WERI-Rb-1 (cell line): ENCODE measurements around the gene ANO6.

Experiments used
- DNase-seq: peaks from one replicate; pipeline ENCODE4 v3.0.0-alpha.2; 2020
- H3K27ac ChIP-seq: fragments of 250-450 bp; sonication (Bioruptor Pico); 2 replicates; pipeline ENCODE4 v1.5.1; 2020; ENCODE audit warnings: mild to moderate bottlenecking, moderate library complexity
- H3K27me3 ChIP-seq: fragments of 250-450 bp; sonication (Bioruptor Pico); 2 replicates; pipeline ENCODE4 v1.5.1; 2021; ENCODE audit warnings: mild to moderate bottlenecking, low read depth, moderate library complexity; ENCODE audit not compliant: insufficient read depth, severe bottlenecking
- H3K36me3 ChIP-seq: fragments of 250-450 bp; sonication (Bioruptor Pico); 2 replicates; pipeline ENCODE4 v1.5.1; 2020; ENCODE audit warnings: mild to moderate bottlenecking, moderate library complexity
- H3K4me3 ChIP-seq: 2 replicates; pipeline ENCODE4 v1.5.1; 2011; ENCODE audit warnings: low read depth, mild to moderate bottlenecking, control low read depth, low read length
- H3K9me3 ChIP-seq: fragments of 250-450 bp; sonication (Bioruptor Pico); 2 replicates; pipeline ENCODE4 v1.5.1; 2021; ENCODE audit warnings: mild to moderate bottlenecking, moderate library complexity; ENCODE audit not compliant: severe bottlenecking
- CTCF ChIP-seq: IDR thresholded peaks from 2 replicates; pipeline ENCODE4 v1.5.1; 2011; ENCODE audit warnings: low read depth, mild to moderate bottlenecking, control low read depth, inconsistent platforms, low read length

Gene ANO6

GRCh38 chr12:45189766-45190403 is 26.0 kb upstream of the ANO6 start:
- Histone ChIP-seq H3K9me3 (no peaks in the 10 kb centered on the region), H3K27ac (no peak overlapping the region), H3K4me3 (no peak overlapping the region), H3K36me3 (no peaks in the 10 kb centered on the region), H3K27me3 (no peaks in the 10 kb centered on the region)
- DNase-seq: no peak
- TF ChIP-seq CTCF: no peak

GRCh38 chr12:45191239-45191638 is 24.7 kb upstream of the ANO6 start:
- TF ChIP-seq CTCF: no peak
- Histone ChIP-seq H3K9me3 (no peaks in the 10 kb centered on the region), H3K4me3 (no peak overlapping the region), H3K36me3 (no peaks in the 10 kb centered on the region), H3K27me3 (no peaks in the 10 kb centered on the region), H3K27ac (no peak overlapping the region)
- DNase-seq: no peak

GRCh38 chr12:45192707-45193106 is 23.2 kb upstream of the ANO6 start:
- Histone ChIP-seq H3K27ac (no peak overlapping the region), H3K27me3 (no peaks in the 10 kb centered on the region), H3K4me3 (no peak overlapping the region), H3K36me3 (no peaks in the 10 kb centered on the region), H3K9me3 (no peaks in the 10 kb centered on the region)
- no peak for DNase-seq
- TF ChIP-seq CTCF: no peak

GRCh38 chr12:45200491-45201043 is 15.3 kb upstream of the ANO6 start:
- no peak overlapping the region for H3K4me3 ChIP-seq
- H3K27me3 ChIP-seq: no peaks in the 10 kb centered on the region
- DNase-seq: no peak
- no peaks in the 10 kb centered on the region for H3K9me3 ChIP-seq
- H3K36me3 ChIP-seq: no peaks in the 10 kb centered on the region
- H3K27ac ChIP-seq: no peak overlapping the region
- no peak for TF ChIP-seq CTCF

- Histone ChIP-seq H3K9me3 (no peaks in the 10 kb centered on the region), H3K36me3 (no peaks in the 10 kb centered on the region), H3K4me3 (no peak overlapping the region), H3K27ac (no peak overlapping the region), H3K27me3 (no peaks in the 10 kb centered on the region)
- no peak for TF ChIP-seq CTCF
- no peak for DNase-seq
Measured at GRCh38 chr12:45203767-45204166, 12.1 kb upstream of the ANO6 start.

GRCh38 chr12:45204757-45205156 is 11.1 kb upstream of the ANO6 start:
- H3K9me3 ChIP-seq: no peaks in the 10 kb centered on the region
- no peak for DNase-seq
- no peak for TF ChIP-seq CTCF
- H3K27ac ChIP-seq: no peak overlapping the region
- H3K4me3 ChIP-seq: no peak overlapping the region
- H3K27me3 ChIP-seq: no peaks in the 10 kb centered on the region
- H3K36me3 ChIP-seq: no peaks in the 10 kb centered on the region
